Activated naive CD8-positive, alpha-beta T cell treated with anti-CD3 and anti-CD28 coated beads, Interleukin-2, amount 50 U/mL, for 16 hours (primary cell): Measurements from ENCODE around the gene CBX3.
"Not testable (repeated sequence)": the region's sequence is repeated elsewhere in the genome, so short reads cannot be mapped to it uniquely, and the experiment has no call there.

Source experiments
- DNase-seq: peaks from one replicate; pipeline ENCODE4 v3.0.0-alpha.2; 2020; ENCODE audit warnings: low read depth, low spot score

CBX3 gene

DNA sequence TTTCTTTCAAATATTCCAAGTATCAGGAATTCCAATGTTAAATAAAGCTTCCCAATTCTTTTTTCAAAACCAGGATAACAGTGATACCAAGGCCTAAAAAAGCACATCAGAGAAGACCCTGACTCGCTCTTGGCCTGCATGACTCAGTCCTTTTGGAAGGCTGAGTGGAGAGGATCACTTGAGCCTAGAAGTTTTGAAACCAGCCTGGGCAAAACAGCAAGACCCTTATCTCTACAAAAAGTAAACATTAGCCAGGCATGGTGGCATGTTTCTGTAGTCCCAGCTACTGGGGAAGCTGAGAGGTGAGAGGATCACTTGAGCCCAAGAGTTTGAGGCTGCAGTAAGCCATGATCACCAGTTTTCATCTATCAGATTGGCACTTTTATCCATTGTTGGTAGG is 30.9 kb upstream of the CBX3 start:
- no peak for DNase-seq

DNA sequence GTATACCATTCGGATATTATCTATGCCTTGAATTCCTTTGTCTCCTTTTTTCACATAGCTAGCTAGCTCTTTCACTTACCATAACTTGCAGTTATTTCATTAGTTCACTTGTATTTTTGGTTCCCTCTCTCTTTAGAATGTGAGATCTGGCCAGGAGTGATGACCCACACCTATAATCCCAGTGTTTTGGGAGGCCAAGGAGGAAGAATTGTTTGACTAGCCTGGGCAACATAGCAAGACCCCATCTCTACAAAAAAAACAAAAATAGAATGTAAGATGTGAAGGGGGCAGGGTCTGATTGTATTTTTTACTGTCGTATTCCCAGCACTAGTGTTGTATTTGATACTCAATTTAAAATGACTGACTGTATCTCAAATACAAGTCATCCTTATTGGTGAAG is 29.9 kb upstream of the CBX3 start:
- no peak for DNase-seq

DNA sequence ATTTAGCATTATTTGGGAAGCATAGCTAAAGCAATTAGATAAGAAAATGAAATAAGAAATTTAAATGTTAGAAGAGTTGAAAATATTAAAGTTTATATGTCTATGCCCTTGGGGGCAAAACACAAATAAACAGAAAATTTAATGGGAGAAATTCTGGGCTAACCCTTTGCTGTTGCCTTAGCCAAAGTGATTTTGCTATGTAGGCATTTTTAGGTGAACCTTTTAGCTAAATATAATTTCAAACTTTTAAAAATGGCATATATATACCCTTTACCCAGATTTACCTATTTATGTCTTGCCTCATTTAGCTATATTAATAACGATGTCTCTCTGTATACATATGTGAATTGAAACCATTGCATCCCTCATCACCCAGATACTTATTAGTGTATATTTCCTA is 29.5 kb upstream of the CBX3 start:
- no peak for DNase-seq

DNA sequence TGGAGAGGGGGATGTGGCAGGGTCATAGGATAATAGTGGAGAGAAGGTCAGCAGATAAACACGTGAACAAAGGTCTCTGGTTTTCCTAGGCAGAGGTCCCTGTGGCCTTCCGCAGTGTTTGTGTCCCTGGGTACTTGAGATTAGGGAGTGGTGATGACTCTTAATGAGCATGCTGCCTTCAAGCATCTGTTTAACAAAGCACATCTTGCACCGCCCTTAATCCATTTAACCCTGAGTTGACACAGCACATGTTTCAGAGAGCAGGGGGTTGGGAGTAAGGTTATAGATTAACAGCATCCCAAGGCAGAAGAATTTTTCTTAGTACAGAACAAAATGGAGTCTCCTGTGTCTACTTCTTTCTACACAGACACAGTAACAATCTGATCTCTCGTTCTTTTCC is 25.6 kb upstream of the CBX3 start:
- DNase-seq, result not testable (repeated sequence)

DNA sequence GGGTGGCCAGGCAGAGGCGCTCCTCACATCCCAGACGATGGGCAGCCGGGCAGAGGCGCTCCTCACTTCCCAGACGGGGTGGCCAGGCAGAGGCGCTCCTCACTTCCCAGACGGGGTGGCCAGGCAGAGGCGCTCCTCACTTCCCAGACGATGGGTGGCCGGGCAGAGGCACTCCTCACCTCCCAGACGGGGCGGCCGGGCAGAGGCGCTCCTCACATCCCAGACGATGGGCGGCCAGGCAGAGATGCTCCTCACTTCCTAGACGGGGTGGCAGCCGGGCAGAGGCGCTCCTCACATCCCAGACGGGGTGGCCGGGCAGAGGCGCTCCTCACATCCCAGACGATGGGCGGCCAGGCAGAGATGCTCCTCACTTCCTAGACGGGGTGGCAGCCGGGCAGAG is 24.8 kb upstream of the CBX3 start:
- DNase-seq, result not testable (repeated sequence)

DNA sequence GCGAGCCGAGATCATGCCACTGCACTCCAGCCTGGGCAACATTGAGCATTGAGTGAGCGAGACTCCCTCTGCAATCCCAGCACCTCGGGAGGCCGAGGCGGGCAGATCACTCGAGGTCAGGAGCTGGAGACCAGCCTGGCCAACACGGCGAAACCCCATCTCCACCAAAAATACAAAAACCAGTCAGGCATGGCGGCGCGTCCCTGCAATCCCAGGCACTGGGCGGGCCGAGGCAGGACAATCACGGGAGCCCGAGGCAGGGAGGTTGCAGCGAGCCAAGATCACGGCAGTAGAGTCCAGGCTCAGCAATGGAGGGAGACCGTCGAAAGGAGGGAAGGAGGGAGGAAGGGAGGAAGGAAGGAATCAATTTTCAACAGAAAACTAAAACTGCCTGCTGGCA is 24.3 kb upstream of the CBX3 start:
- not testable (repeated sequence) for DNase-seq

DNA sequence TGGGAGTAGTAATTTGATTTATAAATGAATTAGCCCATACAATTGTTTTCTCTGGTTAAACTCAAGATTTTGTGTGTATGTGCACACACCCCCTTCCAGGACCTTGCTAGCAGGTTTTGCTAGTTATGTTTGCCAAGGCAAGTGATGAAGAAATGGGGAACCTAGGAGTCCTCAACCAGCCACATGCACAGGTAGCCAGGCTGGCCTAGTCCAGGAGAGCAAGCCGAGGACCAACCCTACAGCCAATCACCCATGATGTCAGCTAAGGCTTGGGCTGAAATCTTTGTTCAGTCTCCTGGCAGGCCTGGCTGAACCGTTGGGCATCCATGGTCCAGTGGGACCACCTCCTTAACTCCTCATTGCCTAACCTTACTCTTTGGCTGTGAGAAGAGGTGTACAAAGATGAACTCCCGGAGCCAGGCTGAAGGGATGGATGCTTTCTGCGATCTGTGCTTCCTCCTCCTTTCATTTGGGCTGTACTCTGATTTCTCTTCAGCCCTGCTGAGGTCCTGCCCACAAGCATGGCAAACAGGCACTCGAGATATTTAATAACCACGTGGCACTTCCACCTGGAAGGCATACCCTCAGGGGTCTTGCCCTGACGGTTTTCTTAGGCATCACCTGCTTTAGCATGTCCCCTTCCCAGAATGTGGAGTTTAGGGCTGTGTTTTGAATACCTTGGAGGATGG is 23.1 kb upstream of the CBX3 start:
- DNase-seq, result no peak

DNA sequence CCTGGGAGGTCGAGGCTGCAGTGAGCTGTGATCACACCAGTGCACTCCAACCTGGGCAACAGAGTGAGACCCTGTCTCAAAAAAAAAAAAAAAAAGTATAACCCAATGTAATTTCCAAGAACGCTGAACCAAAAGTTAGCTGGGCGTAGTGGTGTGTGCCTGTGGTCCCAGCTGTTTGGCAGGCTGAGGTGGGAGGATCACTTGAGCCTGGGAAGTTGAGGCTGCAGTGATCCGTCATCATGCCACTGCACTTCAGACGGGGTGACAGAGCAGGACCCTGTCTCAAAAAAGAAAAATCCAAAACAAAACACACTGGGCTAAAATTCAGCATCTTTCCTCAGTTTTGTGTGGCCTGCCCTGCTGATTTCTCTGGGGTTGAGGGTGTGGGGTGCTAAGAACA is 22.1 kb upstream of the CBX3 start:
- no peak for DNase-seq

DNA sequence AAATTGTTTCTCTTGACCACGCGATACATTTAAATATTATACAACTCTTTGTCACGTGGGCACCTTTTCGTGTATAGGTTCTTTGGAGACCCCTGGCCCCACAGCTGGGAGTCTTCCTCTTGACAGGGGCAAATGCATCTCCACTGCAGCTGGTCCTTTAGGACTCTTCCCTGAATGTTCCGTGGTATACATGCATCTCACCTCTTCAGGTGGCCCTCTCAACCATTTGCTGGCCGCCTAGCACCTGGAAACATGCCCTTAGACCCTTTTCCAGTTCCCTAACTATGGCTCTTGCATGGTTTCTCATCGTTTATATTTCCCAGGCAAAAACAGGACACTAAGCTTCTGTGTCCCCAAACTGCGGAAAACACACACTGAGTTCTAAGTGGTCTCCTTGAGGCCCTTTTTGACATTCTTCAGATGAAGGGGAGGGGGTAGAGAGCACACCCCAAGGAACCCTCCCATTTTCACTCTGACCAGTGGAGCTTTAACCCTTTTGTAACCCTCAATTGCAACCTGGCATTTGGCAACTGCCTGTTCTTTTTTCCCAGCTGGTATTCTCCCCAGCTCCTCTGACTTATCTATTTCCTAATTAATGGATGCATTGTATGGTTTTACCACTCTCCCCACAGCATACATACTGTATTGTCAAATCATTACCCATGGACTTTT is 21.6 kb upstream of the CBX3 start:
- DNase-seq, result no peak

DNA sequence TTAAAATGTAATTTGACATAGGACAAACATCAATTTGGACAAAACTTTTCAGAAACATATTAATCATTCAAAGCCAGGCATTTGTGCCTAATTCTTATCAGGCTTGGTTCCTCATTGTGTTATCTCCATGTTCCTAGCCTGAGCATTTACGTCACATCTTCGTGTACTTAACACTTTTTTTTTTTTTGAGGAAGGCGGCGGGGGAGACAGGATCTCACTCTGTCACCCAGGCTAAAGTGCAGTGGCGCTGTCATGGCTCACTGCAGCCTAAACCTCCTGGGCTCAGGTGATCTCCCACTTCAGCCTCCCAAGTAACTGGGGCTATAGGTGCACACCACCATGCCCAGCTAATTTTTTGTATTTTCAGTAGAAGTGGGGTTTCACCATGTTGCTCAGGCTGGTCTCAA is 20.8 kb upstream of the CBX3 start:
- DNase-seq, result no peak

DNA sequence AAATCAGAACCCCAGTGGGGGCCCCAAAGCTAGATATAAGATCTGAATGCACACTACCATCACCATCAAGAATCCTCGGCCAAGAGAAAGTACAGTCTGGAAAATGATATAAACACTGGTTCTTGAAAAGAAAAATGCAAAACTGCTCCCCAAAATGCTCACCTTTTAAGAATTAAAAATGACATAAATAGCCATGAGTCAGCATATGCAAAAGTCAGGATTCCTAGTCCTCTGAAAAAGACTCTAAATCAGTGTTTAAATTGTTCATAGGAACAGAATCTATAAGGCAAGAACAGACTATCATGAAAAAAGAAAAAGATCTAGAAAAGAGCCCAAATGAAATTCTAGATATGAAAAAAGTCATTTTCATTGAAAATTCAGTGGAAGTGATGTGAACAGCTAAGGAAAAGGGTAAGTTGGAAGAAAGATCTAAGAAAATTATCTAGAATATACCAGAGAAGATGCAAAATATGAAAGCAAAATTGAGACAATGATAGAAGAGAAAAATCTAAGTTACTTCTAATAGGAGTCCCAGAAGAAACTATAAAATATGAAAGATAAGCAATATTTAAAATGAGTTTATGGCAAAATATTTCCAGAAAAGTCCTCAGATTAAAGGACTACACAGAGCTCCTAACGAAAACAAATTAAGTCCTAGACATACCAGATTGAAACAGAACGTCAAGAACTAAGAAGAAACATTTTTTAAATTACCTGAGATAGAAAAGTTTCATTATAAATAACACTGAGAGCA is 19.9 kb upstream of the CBX3 start:
- DNase-seq, result no peak

DNA sequence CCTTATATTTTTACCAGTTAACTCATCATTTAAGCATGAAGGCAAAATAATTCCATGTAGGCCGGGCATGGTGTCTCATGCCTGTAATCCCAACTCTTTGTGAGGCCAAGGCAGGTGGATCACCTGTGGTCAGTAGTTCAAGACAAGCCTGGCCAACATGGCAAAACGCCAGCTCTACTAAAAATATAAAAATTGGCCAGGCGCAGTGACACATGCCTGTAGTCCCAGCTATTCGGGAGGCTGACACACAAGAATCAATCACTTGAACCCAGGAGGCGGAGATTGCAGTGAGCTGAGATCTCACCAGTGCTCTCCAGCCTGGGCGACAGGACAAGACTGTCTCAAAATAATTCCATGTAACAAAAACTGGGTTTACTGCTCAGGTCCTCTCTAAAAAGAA is 19.3 kb upstream of the CBX3 start:
- DNase-seq, result no peak

DNA sequence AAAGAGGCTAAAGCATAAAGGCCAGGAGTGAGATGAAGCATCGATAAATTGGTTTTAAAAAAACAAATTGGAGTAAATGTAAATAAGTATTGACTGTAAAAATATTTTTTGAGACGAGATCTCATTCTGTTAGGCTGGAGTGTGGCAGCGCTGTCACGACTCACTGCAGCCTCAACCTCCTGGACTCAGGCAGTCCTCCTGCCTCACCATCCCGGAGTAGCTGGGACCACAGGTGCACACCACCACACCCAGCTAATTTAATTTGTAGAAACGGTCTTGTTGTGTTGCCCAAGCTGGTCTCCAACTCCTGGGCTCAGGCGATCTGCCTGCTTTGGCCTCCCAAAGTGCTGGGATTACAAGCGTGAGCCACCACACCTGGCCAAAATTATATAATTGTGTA is 18.8 kb upstream of the CBX3 start:
- DNase-seq, result no peak

DNA sequence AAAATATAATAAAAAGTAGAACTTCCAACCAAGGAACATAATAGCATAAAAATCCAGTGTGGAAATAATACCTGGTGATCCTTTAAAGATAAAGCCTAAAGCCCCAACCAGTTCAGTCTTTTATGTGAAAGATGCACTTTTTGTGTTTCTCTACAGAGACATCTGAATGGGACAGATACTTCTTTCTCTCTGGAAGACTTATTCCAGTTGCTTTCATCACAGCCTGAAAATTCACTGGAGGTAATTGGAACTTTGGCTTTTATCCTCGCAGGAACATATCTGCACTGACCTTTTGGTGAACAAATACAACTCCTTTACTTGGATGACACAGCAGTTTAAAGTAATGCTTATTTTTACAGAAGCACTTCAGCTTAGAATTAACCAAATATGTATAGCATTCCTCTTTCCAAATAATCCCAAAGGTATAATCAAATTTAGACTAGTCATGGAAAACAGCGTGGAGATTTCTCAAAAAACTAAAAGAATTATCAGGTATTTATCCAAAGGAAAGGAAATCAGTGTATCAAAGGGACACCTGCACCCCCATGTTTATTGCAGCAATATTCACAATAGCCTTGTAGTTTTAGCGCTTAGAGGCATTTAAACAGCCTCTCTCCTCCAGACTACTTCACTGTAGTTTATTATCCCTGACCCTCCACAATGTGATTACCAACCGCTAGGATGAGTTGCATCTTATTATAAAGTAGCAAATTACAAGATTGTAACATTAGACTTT is 17.8 kb upstream of the CBX3 start:
- DNase-seq, result no peak

DNA sequence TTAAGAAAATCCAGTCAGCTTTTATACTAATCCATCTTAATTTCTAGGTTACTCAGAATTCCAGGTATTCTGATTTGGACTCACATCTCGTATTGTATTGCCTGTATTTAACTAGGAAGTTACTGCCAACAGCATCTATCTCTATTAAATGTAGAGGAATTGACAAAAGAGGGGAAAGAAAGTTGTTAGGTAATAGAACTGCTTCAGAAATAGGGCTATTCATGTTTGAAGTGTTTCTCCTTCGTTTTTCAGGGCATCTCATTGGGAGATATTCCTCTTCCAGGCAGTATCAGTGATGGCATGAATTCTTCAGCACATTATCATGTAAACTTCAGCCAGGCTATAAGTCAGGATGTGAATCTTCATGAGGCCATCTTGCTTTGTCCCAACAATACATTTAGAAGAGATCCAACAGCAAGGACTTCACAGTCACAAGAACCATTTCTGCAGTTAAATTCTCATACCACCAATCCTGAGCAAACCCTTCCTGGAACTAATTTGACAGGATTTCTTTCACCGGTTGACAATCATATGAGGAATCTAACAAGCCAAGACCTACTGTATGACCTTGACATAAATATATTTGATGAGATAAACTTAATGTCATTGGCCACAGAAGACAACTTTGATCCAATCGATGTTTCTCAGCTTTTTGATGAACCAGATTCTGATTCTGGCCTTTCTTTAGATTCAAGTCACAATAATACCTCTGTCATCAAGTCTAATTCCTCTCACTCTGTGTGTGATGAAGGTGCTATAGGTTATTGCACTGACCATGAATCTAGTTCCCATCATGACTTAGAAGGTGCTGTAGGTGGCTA is 17.1 kb upstream of the CBX3 start:
- DNase-seq, result not testable (repeated sequence)

DNA sequence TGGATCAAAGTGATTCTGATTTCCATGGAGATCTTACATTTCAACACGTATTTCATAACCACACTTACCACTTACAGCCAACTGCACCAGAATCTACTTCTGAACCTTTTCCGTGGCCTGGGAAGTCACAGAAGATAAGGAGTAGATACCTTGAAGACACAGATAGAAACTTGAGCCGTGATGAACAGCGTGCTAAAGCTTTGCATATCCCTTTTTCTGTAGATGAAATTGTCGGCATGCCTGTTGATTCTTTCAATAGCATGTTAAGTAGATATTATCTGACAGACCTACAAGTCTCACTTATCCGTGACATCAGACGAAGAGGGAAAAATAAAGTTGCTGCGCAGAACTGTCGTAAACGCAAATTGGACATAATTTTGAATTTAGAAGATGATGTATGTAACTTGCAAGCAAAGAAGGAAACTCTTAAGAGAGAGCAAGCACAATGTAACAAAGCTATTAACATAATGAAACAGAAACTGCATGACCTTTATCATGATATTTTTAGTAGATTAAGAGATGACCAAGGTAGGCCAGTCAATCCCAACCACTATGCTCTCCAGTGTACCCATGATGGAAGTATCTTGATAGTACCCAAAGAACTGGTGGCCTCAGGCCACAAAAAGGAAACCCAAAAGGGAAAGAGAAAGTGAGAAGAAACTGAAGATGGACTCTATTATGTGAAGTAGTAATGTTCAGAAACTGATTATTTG is 16.3 kb upstream of the CBX3 start:
- no peak for DNase-seq

DNA sequence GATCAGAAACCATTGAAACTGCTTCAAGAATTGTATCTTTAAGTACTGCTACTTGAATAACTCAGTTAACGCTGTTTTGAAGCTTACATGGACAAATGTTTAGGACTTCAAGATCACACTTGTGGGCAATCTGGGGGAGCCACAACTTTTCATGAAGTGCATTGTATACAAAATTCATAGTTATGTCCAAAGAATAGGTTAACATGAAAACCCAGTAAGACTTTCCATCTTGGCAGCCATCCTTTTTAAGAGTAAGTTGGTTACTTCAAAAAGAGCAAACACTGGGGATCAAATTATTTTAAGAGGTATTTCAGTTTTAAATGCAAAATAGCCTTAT is 15.7 kb upstream of the CBX3 start:
- DNase-seq, result no peak

DNA sequence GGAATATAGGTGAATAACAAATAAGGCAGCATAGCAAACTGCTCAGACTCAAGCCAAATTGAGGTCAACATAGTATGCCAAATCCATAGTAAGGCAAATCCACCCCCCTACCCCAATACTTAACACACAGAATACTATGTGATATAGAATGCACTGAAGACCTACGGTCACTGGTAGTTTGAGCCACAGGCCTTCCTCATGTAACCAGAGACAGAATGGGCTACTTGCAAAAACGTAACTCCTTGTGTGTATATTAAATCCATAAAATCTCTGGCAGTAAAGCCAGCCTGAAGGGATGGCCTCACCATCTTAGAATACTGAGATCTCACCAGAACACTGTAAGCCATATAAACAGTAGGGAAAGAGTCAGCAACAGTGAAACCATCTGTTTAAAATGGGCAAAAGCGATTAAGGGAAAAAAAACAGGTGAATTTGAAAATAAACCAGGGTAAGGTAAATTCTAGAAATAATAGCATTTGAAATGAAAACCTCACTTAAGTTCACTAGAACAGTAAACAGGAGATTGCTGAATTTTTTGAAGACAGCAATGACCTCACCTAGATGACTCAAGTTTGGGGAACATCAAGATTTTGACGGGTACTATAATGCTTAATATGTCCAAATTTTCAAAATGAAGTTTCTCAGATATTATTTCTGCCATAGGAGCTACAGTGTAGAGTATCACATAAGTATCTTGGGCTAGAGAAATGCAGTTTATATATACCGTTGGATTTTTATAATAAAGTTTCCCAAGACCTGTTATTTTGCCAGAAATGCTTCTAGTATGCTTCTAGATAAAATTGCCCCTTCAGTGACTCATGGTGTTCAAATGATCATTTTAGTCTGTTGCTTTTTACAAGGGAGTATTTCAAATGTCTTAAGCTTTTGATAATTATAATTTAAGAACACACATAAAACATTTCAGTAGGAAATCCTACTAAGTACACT is 14.9 kb upstream of the CBX3 start:
- DNase-seq, result no peak

DNA sequence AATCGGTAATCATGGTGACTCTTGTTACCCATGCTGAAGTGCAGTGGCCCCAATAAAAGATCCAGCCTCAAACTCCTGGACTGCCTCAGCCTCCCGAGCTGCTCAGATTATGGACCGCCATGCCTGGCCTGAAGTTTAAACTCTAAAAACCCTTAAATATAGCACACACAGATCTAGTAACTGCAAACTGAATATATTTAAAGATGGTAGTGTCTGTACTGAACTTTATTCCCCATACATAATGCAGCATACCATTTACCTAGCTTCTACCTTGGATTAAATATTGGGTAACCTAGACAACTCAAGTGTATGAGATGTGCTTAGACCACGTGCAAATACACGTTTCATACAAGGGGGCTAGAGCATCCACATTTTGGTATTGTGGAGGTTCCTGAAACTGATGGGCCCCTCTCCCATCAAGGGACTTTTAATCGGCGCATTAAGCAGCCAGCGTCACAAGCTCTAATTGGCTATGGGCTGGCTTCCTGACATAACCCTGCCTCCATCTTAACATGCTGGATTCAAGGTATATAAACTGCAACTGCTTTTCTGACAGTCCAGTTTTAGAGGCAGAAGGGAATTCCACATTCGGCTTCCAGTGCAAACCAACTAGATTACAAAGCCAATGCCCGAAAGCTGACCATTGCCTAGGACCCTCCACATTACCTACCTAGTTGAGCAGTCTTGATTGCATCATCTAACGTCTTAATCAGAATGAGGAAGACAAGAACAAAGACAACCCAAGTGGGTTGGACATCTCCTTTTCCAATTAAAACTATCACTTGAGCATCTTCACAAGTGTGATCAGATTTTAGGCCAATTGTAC is 14.0 kb upstream of the CBX3 start:
- DNase-seq, result no peak
